Kidney (tissue), 14 donors: ENCODE data around the gene COG2. TPM values are rescaled to one million over a fixed set of nuclear protein-coding genes. Genes with fewer than 3 reads are reported as not detected.
A peak's percentile ranks its signal among the peaks of the same experiment; 100 is the strongest.

Experiments used
- DNase-seq, 5 donors: peaks; one replicate each; pipeline ENCODE4 v3.0.0-alpha.2; 2013 to 2020
- FAIRE-seq: peaks from 2 replicates; lab custom pipeline; 2012; peaks lifted over from hg19 to GRCh38; lab: Jason Lieb, UNC
- H3K27ac ChIP-seq, 2 donors: one replicate each; pipeline ENCODE4 v1.7.0; 2013; ENCODE audit warnings: low read depth in 2 of 2, low read length in 2 of 2, inconsistent platforms in 1 of 2
- H3K27me3 ChIP-seq: one replicate; pipeline ENCODE4 v1.7.1; 2013; ENCODE audit warnings: low read length, inconsistent platforms; ENCODE audit not compliant: control insufficient read depth, insufficient read depth
- H3K36me3 ChIP-seq, 3 donors: one replicate each; pipeline versions ENCODE4 v1.7.0 to v1.7.1; 2013; ENCODE audit warnings: low read length in 3 of 3, control low read depth in 1 of 3, inconsistent platforms in 1 of 3; ENCODE audit not compliant: insufficient read depth in 3 of 3, control insufficient read depth in 2 of 3
- H3K4me1 ChIP-seq, 3 donors: one replicate each; pipeline versions ENCODE4 v1.7.0 to v1.7.1; 2013; ENCODE audit warnings: low read length in 3 of 3, inconsistent platforms in 1 of 3, low read depth in 1 of 3; ENCODE audit not compliant: control insufficient read depth in 2 of 3, insufficient read depth in 2 of 3
- H3K4me3 ChIP-seq, 3 donors: one replicate each; pipeline versions ENCODE4 v1.7.0 to v1.8.1; 2013; ENCODE audit warnings: low read length in 3 of 3, control low read depth in 1 of 3, inconsistent platforms in 1 of 3
- H3K9ac ChIP-seq, 3 donors: one replicate each; pipeline versions ENCODE4 v1.7.0 to v1.7.1; 2013; ENCODE audit warnings: low read length in 3 of 3, control low read depth in 1 of 3, inconsistent platforms in 1 of 3
- H3K9me3 ChIP-seq, 3 donors: one replicate each; pipeline versions ENCODE4 v1.7.0 to v1.7.1; 2013; ENCODE audit warnings: low read length in 3 of 3, control low read depth in 1 of 3, inconsistent platforms in 1 of 3; ENCODE audit not compliant: control insufficient read depth in 2 of 3, insufficient read depth in 1 of 3
- CTCF ChIP-seq: IDR thresholded peaks from 3 replicates; pipeline ENCODE4 v1.5.1; 2012; ENCODE audit warnings: mild to moderate bottlenecking, moderate library complexity, borderline replicate concordance; ENCODE audit not compliant: insufficient read depth; ENCODE audit errors: extremely low read depth
- intact Hi-C: fragments of 100-400 bp; cut with DNase I; formaldehyde crosslinking; loops from one replicate; pipeline ENCODE4 v1.11.1; 2022
- polyA plus RNA-seq: library from polyadenylated mRNA; stranded (reverse); fragments of 350-450 nt; fragmentation: Illumina TruSeq; extraction: RNeasy Lipid Tissue Mini Kit (QIAGEN cat#74804); gene quantifications from one replicate; pipeline ENCODE4 v1.2.3, GENCODE V29; 2014; ENCODE audit warnings: low read depth, low replicate concordance; ENCODE audit not compliant: insufficient read depth
- total RNA-seq: library from RNA; stranded (reverse); fragmentation: NEBNext Ultra II Directional; extraction: Animal tissue kit (Norgen Biotek cat#: 25700); gene quantifications from one replicate; pipeline ENCODE4 v1.2.1, GENCODE V29; 2021
- donor health status: control.
- donor health status: control.
- donor health status: control.
- donor health status: control.
- donor health status: control.
- donor health status: DM: yes; HTN: yes; CAD: no.
- donor health status: Normal renal cell carcinoma (clear cell type).

The COG2 gene
- total and polyA plus RNA-seq, 2 donors from 2014 or later: 17.9 to 30.7 TPM

- Histone ChIP-seq H3K4me3 (no peak overlapping the region), H3K27me3 (no peaks in the 10 kb centered on the region), H3K27ac (no peak overlapping the region), H3K9me3 (no peaks in the 10 kb centered on the region), H3K36me3 (no peaks in the 10 kb centered on the region), H3K4me1 (peaks cover 0 to 8% (median 5%) of the 10 kb centered on the region in 3 donors), H3K9ac (no peak overlapping the region)
- no peak for TF ChIP-seq CTCF
- no peak for DNase-seq
- FAIRE-seq: no peak
- intact Hi-C loops: no loop called here
Measured at GRCh38 chr1:230710543-230710904, 68.2 kb downstream of the COG2 start.

GRCh38 chr1:230711245-230711644 is 69.0 kb downstream of the COG2 start:
- H3K27me3 ChIP-seq: no peaks in the 10 kb centered on the region
- FAIRE-seq (no peak), DNase-seq (no peak)
- H3K9ac ChIP-seq: no peak overlapping the region
- TF ChIP-seq CTCF: no peak
- peaks cover 0 to 8% (median 5%) of the 10 kb centered on the region in 3 donors for H3K4me1 ChIP-seq
- H3K9me3 ChIP-seq: no peaks in the 10 kb centered on the region
- intact Hi-C loops: no loop called here
- H3K4me3 ChIP-seq: no peak overlapping the region
- H3K36me3 ChIP-seq: no peaks in the 10 kb centered on the region
- H3K27ac ChIP-seq: no peak overlapping the region

DNA sequence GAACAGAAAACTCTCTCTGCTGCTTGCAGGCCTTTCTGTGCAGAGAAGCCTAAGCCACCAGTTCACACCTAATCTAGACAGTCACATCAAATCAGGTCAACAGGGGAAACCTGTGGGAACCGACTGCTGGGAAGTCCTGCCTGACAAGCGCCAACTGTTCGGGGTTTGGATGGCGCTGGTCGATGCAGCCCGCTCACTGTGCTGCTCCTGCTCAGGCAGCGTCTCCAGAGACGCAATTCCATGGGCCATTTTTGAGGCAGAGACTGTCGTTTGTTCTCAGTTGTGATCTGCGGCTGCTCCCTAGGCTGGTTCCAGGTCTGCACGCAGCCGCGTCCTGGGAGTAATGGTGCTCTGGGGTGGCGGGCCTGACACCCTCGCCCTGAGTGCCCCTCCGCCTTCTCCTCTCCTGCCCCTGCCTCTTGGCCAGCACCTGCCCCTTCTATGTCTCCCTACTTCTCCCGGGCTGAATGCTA is 70.2 kb downstream of the COG2 start:
- Histone ChIP-seq H3K9me3 (no peaks in the 10 kb centered on the region), H3K9ac (no peak overlapping the region), H3K36me3 (no peaks in the 10 kb centered on the region), H3K4me1 (peaks cover 0 to 8% (median 5%) of the 10 kb centered on the region in 3 donors), H3K27ac (peak overlapping the region in 1 of 2 donors; percentile 11), H3K4me3 (peak overlapping the region in 2 of 3 donors; percentile 57 to 63), H3K27me3 (no peaks in the 10 kb centered on the region)
- TF ChIP-seq CTCF: no peak
- DNase-seq (no peak), FAIRE-seq (no peak)
- intact Hi-C loops: no loop called here

- intact Hi-C loops: no loop called here
- no peaks in the 10 kb centered on the region for H3K9me3 ChIP-seq
- no peak for DNase-seq
- FAIRE-seq: no peak
- H3K27ac ChIP-seq: peak overlapping the region in 1 of 2 donors; percentile 49
- TF ChIP-seq CTCF: no peak
- peak overlapping the region in 2 of 3 donors; percentile 57 to 63 for H3K4me3 ChIP-seq
- peaks cover 0 to 8% (median 5%) of the 10 kb centered on the region in 3 donors for H3K4me1 ChIP-seq
- H3K27me3 ChIP-seq: no peaks in the 10 kb centered on the region
- peak overlapping the region in 1 of 3 donors; percentile 16 for H3K9ac ChIP-seq
- no peaks in the 10 kb centered on the region for H3K36me3 ChIP-seq
Measured at GRCh38 chr1:230713138-230713537, 70.9 kb downstream of the COG2 start.
